Dermis microvascular lymphatic vessel endothelial cell (primary cell): ENCODE results near the gene IKBIP. TPM values are rescaled to one million over a fixed set of nuclear protein-coding genes. Genes with fewer than 3 reads are reported as not detected.
"Not testable (repeated sequence)": the region's sequence is repeated elsewhere in the genome, so short reads cannot be mapped to it uniquely, and the experiment has no call there.

Experiments
- DNase-seq, 2 donors: peaks; one replicate each; pipeline versions ENCODE4 v3.0.0 to v3.0.0-alpha.2; 2010; ENCODE audit warnings: low read depth in 2 of 2
- total RNA-seq: library from RNA; depleted of rRNA; stranded (reverse); fragments of >200 nt; gene quantifications from 2 replicates; pipeline ENCODE4 v1.2.1, GENCODE V29; 2014

IKBIP gene
- total RNA-seq, 1 donor from 2014 or later, result 27.3 TPM

DNA sequence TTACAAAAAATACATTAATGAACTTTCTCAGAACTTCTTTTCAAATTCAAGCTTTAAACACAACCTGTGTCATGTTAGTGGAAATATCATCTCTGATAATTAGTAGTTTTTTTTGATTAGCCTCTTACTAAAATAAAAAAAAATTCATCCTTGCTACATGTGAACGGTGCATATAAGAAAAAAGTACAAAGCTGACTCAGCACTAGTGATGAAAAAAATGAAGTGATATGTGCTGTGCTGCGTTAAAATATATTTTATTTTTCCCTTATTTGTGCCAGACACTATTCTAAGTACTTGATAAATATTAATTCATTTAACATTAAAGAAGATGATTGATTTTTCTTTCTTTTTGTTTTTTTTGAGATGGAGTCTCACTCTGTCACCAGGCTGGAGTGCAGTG lies 7.5 kb downstream of the IKBIP start:
- DNase-seq, result no peak

- peak in 1 of 2 donors; percentile 56 for DNase-seq
These were observed 8.8 kb downstream of the IKBIP start for GRCh38 chr12:98635657-98636323.

- no peak for DNase-seq
These were observed 25.6 kb downstream of the IKBIP start for GRCh38 chr12:98618952-98619351.

DNA sequence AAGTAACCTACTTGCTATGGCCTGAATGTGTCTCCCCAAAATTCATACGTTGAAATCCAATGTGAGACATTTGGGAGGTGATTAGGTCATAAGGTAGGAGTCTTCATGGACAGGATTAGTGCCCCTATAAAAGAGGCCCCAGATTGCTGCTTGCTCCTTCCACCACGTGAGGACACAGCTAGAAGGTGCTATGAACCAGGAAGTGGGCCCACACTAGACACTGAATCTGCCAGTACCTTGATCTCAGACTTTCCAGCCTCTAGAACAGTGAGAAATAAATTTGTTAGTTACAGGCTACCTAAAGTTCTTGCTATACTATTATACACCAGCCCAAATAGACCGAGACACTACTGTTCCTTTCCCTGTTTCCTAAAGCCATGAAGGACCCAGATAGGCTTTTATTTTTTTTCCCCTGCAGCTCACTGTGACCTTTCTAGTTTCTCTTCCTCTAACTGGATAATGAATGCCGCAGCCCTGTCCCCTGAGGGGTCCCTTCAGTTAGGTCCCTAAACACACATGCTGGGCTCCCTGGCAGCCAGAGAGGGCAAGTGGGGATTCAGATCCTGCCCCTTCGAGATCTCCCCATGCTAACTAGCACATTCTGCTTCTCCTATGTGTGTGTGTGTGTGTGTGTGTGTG lies 31.8 kb downstream of the IKBIP start:
- no peak for DNase-seq

DNA sequence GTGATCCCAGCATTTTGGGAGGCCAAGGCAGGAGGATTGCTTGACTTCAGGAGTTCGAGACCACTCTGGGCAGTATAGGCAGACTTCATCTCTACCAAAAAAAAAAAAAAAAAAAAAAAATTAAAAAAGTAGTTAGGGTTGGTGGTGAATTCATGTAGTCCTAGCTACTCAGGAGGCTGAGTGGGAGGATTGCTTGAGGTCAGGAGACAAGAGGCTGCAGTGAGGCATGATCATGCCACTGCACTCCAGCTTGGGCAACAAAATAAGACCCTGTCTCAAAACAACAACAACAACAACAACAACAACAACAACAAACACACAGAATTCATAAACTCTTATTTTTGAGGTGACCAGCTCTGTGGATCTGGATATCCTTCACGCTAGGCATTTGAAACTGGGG lies 34.0 kb downstream of the IKBIP start:
- no peak for DNase-seq

- DNase-seq, result peak in 1 of 2 donors; percentile 13
These were observed 38.1 kb downstream of the IKBIP start for GRCh38 chr12:98606359-98606988.

DNA sequence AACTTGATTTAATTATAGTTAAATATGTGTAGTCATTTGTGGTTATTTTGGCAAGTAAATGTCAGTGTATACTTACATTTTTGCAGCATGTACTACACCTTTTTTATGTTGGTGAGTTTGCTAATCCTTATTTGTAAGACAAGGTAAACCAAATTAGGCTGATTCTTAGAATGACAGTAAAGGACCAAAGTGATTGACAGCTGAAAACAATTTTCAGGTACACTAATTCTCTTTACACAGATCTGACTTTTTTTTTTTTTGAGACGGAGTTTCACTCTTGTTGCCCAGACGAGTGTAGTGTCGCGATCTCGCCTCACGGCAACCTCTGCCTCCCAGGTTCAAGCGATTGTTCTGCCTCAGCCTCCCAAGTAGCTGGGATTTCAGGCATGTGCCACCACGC lies 42.7 kb downstream of the IKBIP start:
- no peak for DNase-seq

DNA sequence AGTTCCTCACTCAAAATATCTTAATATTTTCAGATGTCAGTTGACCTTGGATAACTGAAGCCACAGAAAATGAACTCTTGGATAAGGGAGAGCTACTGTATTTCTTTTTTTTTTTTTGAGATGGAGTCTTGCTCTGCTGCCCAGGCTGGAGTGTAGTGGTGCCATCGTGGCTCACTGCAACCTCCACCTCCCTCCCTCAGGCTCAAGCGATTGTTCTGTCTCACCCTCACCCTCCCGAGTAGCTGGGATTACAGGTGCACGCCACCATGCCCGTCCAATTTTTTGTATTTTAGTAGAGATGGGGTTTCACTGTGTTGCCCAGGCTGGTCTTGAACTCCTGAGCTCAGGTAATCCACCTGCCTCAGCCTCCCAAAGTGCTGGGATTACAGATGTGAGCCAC lies 47.3 kb downstream of the IKBIP start:
- not testable (repeated sequence) for DNase-seq

DNA sequence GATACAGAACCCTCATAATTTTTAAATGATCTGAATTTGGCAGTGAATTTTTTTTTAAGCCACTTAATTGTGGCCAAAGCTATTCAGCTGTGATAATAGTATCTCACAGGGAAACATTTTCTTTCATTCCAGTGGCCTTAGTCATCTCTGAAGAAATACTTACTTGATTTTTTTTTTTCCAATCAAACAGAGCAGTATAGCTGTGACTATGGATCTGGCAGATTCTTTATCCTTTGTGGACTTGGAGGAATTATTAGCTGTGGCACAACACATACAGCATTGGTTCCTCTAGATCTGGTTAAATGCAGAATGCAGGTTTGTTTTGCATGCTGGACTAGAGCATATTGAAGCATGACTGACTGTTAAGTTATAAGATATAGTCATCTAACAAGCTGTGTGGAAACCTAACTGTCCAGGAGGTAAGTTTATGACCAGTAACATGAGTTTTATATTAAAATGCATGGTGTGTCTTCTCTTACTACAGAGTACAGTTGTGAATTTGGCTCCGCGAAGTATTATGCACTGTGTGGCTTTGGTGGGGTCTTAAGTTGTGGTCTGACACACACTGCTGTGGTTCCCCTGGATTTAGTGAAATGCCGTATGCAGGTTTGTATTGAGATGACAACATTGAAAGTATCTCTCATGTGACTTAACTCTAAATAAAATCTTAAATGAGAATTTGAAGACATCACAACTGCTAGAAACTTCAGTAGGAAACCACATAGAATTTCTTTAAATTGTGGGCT lies 49.2 kb downstream of the IKBIP start:
- DNase-seq, result peak in 1 of 2 donors; percentile 53

GRCh38 chr12:98594050-98594835 lies 50.3 kb downstream of the IKBIP start:
- DNase-seq, result peak in 1 of 2 donors; percentile 30

- peak; percentile 94 to 98 for DNase-seq
These were observed 51.1 kb downstream of the IKBIP start, which contains the start of gene SLC25A3 for GRCh38 chr12:98593351-98594049. SLC25A3 (plus strand) TSS chr12:98593686; CDS start chr12:98593979, 293 bp downstream.

GRCh38 chr12:98592825-98593322 lies 51.7 kb downstream of the IKBIP start:
- DNase-seq, result no peak

DNA sequence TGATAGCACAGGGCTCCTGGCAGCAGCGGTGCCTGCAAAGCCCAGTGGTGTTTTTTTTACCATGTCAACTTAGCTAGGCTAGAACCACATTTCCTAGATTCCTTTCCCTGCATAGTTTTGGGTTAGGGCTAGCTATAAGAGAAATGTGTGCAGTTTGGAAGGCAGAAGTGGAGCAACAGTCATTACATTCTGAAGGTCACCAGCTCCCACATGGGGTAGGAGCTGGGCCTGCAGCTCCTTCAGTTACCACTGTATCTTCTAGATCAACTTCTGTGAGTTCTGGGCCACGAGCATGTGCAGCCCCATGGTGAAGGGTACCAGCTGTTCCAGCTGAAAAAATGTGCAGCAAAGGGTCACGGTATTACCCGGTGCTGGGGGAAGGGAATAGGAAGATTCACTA lies 53.4 kb downstream of the IKBIP start:
- DNase-seq, result no peak

- DNase-seq, result no peak
These were observed 57.5 kb downstream of the IKBIP start for GRCh38 chr12:98587084-98587483.

DNA sequence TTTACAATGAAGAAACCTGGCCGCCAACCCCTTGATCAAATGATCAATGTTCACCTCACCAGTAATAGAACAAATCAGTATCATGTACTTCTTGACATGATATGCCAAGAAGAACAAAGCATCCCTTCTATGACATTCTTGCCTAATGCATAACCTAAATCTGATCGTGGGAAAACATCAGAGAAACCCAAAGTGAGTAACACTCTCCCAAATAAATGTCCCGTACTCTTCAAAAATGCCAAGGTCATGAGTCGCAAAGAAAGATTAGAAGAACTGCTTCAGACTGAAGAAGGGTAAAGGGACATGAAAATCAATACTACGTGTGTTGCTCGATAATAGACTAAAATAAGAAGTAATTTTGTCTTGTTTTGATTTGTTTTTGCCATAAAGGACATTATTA lies 62.5 kb downstream of the IKBIP start:
- no peak for DNase-seq

- DNase-seq, result no peak
These were observed 63.5 kb downstream of the IKBIP start for GRCh38 chr12:98581101-98581500.

- DNase-seq, result no peak
These were observed 63.9 kb downstream of the IKBIP start for GRCh38 chr12:98580695-98581094.

DNA sequence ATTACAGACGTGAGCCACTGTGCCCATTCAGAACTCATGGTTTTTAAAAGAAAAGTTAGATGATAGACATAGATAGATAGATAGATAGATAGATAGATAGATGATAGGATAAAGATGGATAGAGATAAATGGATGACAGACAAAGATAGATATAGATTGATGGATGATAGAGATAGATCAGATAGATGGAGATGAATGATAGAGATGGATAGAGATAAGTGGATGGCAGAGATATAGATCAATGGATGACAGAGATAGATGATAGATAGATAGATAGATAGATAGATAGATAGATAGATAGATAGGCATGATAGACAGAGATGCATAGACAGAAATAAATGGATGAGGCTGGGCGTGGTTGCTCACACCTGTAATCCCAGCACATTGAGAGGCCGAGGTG lies 64.8 kb downstream of the IKBIP start:
- DNase-seq, result no peak

- DNase-seq, result no peak
These were observed 65.2 kb downstream of the IKBIP start for GRCh38 chr12:98579347-98579746.

GRCh38 chr12:98578821-98579220 lies 65.8 kb downstream of the IKBIP start:
- DNase-seq, result no peak
